Activated CD4-positive, alpha-beta T cell treated with anti-CD3 and anti-CD28 coated beads, Interleukin-2, amount 10 ng/mL, durations not matched to agents 7 days and 5 days (primary cell): ENCODE measurements around the gene RFK. TPM values are rescaled to one million over a fixed set of nuclear protein-coding genes. Genes with fewer than 3 reads are reported as not detected.

Experiments
- CTCF ChIA-PET: fragments of 350-600 bp; sonication (Branson Sonifier 250); formaldehyde crosslinking; loops from one replicate; lab custom pipeline; 2021; ENCODE audit warnings: antibody characterized with exemption; lab: Charles Lee
- POLR2A ChIA-PET: fragments of 350-600 bp; sonication (Branson Sonifier 250); formaldehyde crosslinking; loops from one replicate; lab custom pipeline; 2021; ENCODE audit warnings: antibody characterized with exemption; lab: Charles Lee
- DNase-seq: peaks from one replicate; pipeline ENCODE4 v3.0.0-alpha.2; 2020
- H3K27ac Mint-ChIP-seq: one replicate; pipeline ENCODE4 v1.8.0; 2021; ENCODE audit warnings: mild to moderate bottlenecking, moderate library complexity, mixed read lengths
- H3K27me3 Mint-ChIP-seq: one replicate; pipeline ENCODE4 v1.8.0; 2021; ENCODE audit warnings: mixed read lengths
- H3K36me3 Mint-ChIP-seq: one replicate; pipeline ENCODE4 v1.8.0; 2021; ENCODE audit warnings: low read depth, mixed read lengths
- H3K4me1 Mint-ChIP-seq: one replicate; pipeline ENCODE4 v1.8.0; 2021; ENCODE audit warnings: mixed read lengths
- H3K4me3 Mint-ChIP-seq: one replicate; pipeline ENCODE4 v1.8.0; 2021; ENCODE audit warnings: mild to moderate bottlenecking, moderate library complexity, mixed read lengths
- H3K9me3 Mint-ChIP-seq: one replicate; pipeline ENCODE4 v1.8.0; 2021; ENCODE audit warnings: mixed read lengths
- total RNA-seq, 2 experiments: library from RNA; stranded (reverse); gene quantifications; one replicate each; pipeline ENCODE4 v1.2.3, GENCODE V29; 2021

Gene RFK
- total RNA-seq, 2 experiments from 2014 or later, result 14.5 to 16.4 TPM

DNA sequence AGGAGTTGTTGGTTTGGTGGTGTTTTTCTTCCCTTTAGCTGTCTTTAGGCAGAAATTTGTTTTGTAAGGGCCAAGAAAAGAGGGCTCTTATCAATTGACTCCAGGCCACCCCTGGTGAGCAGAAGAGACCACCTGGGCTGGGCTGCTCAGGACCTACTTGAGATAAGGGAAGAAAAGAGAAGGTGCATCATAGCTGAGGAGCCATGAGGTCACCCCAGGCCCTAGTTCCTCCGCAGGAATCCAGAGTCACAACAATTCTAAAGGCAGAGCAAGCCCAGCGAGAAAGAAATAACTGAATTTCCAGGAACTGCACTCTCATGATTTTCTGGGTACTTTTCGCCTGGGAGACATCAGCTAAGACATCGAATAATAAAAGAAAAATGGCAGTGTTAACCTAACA is 34.9 kb downstream of the RFK start:
- Mint-ChIP-seq H3K9me3 (no peaks in the 10 kb centered on the region), H3K4me1 (no peaks in the 10 kb centered on the region), H3K27ac (no peak overlapping the region), H3K36me3 (no peaks in the 10 kb centered on the region), H3K27me3 (no peaks in the 10 kb centered on the region), H3K4me3 (no peak overlapping the region)
- DNase-seq, result no peak
- ChIA-PET CTCF (interaction anchor here (1.5 kb wide), 1 partner anchor 13 kb away, joined by 5 read pairs; no protein-coding TSS in a partner anchor), POLR2A (no interaction called here)

DNA sequence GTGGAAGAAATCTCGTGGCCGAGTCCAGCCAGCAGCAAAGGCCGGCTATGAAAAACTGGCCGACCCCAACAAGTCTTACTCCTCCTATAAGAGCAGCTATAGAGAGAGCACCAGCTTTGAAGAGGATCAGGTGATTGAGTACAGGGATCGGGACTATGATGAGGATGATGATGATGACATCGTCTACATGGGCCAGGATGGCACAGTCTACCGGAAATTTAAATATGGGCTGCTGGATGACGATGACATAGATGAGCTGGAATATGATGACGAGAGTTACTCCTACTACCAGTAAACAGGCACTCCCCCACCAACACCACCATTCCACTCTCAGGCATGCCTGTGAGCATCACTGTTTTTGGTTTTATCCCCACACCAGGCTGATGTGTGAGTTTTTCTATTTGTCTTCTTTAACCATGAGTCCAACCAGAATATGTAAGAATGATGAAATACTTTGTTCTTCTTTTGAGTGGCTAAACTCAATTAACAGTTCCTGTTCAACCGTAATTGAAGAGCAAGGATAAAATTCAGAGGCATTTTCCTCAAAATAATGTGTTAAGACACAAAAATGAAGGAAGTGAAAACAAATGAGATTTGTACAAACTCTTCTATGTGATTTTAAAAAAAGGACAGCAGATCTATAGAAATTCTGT is 35.5 kb downstream of the RFK start:
- H3K4me3 Mint-ChIP-seq, result no peak overlapping the region
- DNase-seq, result no peak
- ChIA-PET POLR2A (no interaction called here), CTCF (interaction anchor here (1.5 kb wide), 1 partner anchor 12 kb away, joined by 5 read pairs; no protein-coding TSS in a partner anchor)
- H3K9me3 Mint-ChIP-seq, result no peaks in the 10 kb centered on the region
- H3K4me1 Mint-ChIP-seq, result no peaks in the 10 kb centered on the region
- no peaks in the 10 kb centered on the region for H3K27me3 Mint-ChIP-seq
- H3K27ac Mint-ChIP-seq, result no peak overlapping the region
- no peaks in the 10 kb centered on the region for H3K36me3 Mint-ChIP-seq

DNA sequence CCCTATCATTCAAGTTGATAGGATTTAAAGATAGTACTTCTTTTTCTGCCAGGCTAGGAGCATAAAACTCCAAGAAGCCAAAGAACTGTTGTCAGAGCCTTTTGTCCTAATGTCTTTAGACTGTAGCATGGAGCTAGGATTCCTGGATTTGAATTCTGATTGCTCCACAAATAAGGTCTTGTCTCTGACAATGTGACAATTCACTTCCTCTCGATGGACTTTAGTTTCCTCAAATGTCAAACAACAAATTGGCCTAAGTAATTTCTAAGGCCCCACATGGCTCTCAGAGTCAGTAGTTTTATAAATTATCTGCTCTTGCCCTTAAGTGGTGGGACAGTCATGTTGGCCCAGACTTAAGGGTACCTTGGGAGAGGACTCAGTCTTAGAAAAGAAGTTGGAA is 36.7 kb downstream of the RFK start:
- DNase-seq, result no peak
- Mint-ChIP-seq H3K27ac (no peak overlapping the region), H3K36me3 (no peaks in the 10 kb centered on the region), H3K9me3 (no peaks in the 10 kb centered on the region), H3K27me3 (no peaks in the 10 kb centered on the region), H3K4me3 (no peak overlapping the region), H3K4me1 (no peaks in the 10 kb centered on the region)
- CTCF ChIA-PET, result interaction anchor here (0.7 kb wide), 1 partner anchor 344 kb away, joined by 4 read pairs; no protein-coding TSS in a partner anchor
- POLR2A ChIA-PET, result no interaction called here

DNA sequence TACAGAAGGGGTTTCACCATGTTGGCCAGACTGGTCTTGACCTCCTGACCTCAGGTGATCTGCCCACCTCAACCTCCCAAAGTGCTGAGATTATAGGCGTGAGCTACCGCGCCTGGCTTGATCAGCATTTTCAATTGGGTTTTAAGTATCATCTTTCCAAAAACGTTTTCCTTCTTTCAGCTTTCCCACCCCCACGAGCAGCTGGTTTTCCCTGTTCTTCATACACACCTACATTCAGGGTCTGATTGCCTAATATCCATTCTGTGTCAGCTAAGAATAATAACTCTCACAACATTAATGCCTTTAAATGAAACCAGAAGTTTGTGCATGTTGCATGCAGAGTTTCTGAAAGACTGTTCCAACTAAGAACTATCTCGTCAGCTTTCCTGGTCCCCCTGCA is 38.3 kb downstream of the RFK start:
- POLR2A ChIA-PET, result no interaction called here
- DNase-seq, result no peak
- H3K4me3 Mint-ChIP-seq, result no peak overlapping the region
- CTCF ChIA-PET, result no interaction called here
- H3K27ac Mint-ChIP-seq, result no peak overlapping the region
- no peaks in the 10 kb centered on the region for H3K27me3 Mint-ChIP-seq
- no peaks in the 10 kb centered on the region for H3K9me3 Mint-ChIP-seq
- no peaks in the 10 kb centered on the region for H3K36me3 Mint-ChIP-seq
- H3K4me1 Mint-ChIP-seq, result no peaks in the 10 kb centered on the region

DNA sequence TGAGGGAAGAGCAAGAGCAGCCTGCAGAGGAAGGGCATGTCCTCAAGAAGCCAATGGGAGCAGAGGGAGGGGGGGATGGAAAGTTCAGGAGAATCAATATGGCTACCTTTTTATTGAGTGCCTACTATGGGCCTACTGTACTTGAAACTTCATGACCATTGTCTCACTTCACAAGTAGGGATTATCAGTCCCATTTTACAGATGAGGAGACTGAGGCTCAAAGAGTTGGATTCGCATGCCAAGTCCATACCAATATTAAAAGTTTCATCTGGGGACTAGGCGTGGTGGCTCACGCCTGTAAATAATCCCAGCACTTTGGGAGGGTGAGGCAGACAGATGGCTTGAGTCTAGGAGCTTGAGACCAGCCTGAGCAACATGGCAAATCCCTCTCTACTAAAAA is 40.0 kb downstream of the RFK start:
- Mint-ChIP-seq H3K4me3 (no peak overlapping the region), H3K27me3 (peaks cover 3% of the 10 kb centered on the region), H3K36me3 (no peaks in the 10 kb centered on the region), H3K4me1 (no peaks in the 10 kb centered on the region), H3K27ac (no peak overlapping the region), H3K9me3 (no peaks in the 10 kb centered on the region)
- ChIA-PET POLR2A (no interaction called here), CTCF (no interaction called here)
- DNase-seq, result no peak

DNA sequence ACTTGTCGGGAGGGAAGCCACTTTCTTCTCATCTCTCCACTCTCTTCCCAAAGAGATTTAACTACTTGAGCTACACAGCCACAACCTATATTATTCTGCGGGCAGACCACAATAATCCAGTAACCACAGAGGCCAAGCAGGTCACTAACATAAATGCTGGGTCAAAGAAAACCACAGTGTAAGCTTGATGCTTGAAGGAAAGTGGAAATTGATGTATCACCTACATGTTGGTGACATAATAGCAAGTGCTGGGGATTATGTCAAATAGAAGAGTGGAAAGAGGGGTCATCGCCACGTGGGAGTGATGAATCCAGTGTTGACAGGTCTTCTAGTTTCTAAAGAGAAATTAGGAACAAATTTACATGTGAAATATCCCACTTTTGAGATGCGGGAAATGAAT is 40.9 kb downstream of the RFK start:
- DNase-seq, result no peak
- no peaks in the 10 kb centered on the region for H3K4me1 Mint-ChIP-seq
- ChIA-PET CTCF (interaction anchor here (0.6 kb wide), 1 partner anchor 1271 kb away, joined by 3 read pairs; no protein-coding TSS in a partner anchor), POLR2A (no interaction called here)
- no peak overlapping the region for H3K27ac Mint-ChIP-seq
- no peaks in the 10 kb centered on the region for H3K9me3 Mint-ChIP-seq
- H3K36me3 Mint-ChIP-seq, result no peaks in the 10 kb centered on the region
- peaks cover 3% of the 10 kb centered on the region for H3K27me3 Mint-ChIP-seq
- no peak overlapping the region for H3K4me3 Mint-ChIP-seq

DNA sequence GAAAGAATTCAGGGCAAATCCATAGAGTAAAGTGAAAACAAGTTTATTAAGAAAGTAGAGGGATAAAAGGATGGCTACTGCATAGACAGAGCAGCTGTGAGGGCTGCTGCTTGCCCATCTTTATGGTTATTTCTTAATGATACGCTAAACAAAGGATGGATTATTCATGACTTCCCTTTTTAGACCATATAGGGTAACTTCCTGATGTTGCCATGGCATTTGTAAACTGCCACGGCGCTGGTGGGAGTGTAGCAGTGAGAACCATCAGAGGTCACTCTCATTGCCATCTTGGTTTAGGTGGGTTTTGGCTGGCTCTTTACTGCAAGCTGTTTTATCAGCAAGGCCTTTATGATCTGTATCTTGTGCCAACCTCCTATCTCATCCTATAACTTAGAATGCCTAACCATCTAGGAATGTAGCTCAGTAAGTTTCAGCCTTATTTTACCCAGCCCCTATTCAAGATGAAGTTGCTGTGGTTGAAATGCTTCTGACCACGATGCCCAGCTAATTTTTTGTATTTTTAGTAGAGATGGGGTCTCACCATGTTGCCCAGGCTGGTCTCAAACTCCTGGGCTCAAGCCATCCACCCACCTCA is 42.1 kb downstream of the RFK start:
- no peak for DNase-seq
- no peak overlapping the region for H3K27ac Mint-ChIP-seq

DNA sequence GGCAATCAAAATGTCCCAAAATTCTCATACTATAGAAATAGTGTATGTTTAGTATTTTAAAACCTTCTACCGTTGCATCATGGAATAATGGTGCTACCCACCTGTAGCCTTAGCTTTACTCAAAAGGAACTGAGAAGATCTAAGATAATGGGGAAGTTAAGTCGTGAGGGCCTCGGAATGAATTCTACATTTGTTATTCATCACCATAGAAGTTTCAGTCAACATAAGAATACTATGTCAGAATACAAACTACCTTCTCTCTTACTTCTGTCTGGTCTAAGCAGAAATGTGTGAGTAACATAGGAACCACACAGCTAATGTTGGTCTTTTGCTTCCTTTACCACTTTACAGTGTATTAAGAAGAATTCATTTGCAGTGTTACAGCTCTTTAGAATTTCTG is 43.2 kb downstream of the RFK start:
- H3K27me3 Mint-ChIP-seq, result peaks cover 3% of the 10 kb centered on the region
- ChIA-PET POLR2A (no interaction called here), CTCF (no interaction called here)

More for the DNA sequence above, 42.1 kb downstream of the RFK start:
- POLR2A ChIA-PET, result no interaction called here
- Mint-ChIP-seq H3K4me3 (no peak overlapping the region), H3K4me1 (no peaks in the 10 kb centered on the region), H3K27me3 (peaks cover 3% of the 10 kb centered on the region), H3K36me3 (no peaks in the 10 kb centered on the region), H3K9me3 (no peaks in the 10 kb centered on the region)
- CTCF ChIA-PET, result interaction anchor here (1.0 kb wide), 1 partner anchor 247 kb away, joined by 3 read pairs; no protein-coding TSS in a partner anchor

DNA sequence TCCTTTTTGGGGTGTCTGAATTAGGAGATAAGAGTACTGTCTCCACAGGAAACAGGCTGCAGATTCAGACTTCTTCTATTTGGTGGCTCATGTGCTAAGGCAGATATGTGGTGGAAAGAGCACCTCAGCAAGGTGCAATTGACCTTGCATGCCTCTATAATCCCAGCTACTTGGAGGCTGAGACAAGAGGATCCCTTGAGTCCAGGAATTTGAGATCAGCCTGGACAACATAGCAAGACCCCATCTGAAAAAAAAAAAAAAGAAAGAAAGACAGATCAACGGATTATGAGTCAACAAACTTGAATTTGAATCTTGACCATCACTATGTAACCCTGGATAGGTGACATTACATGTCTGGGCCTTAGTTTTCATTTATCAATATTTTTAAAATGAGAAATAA is 44.4 kb downstream of the RFK start:
- no peaks in the 10 kb centered on the region for H3K36me3 Mint-ChIP-seq
- no peak for DNase-seq
- CTCF ChIA-PET, result no interaction called here
- no peak overlapping the region for H3K27ac Mint-ChIP-seq
- POLR2A ChIA-PET, result interaction anchor here (0.6 kb wide), 1 partner anchor 22 kb away, joined by 3 read pairs; no protein-coding TSS in a partner anchor
- H3K4me3 Mint-ChIP-seq, result no peak overlapping the region
- peaks cover 3% of the 10 kb centered on the region for H3K27me3 Mint-ChIP-seq
- no peaks in the 10 kb centered on the region for H3K9me3 Mint-ChIP-seq
- no peaks in the 10 kb centered on the region for H3K4me1 Mint-ChIP-seq

More for the DNA sequence above, 43.2 kb downstream of the RFK start:
- no peaks in the 10 kb centered on the region for H3K4me1 Mint-ChIP-seq
- H3K36me3 Mint-ChIP-seq, result no peaks in the 10 kb centered on the region
- H3K27ac Mint-ChIP-seq, result no peak overlapping the region
- H3K9me3 Mint-ChIP-seq, result no peaks in the 10 kb centered on the region
- no peak for DNase-seq
- no peak overlapping the region for H3K4me3 Mint-ChIP-seq

DNA sequence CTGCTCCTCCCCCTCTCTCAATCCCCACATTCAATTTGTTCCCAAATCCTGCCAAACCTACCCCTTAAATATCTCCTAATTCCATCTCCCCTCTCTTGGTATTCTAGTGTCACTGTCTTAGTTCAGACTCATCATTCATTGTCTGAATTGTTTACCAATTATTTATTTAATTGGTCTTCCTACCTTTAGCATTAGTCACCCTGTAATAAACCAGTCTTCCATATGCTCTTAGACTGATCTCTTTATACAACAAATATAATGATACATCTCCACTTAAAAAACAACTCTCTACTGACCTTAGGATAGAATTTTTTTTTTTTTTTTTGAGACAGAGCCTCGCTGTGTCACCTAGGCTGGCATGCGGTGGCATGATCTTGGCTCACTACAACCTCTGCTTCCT is 51.4 kb downstream of the RFK start:
- no peak overlapping the region for H3K27ac Mint-ChIP-seq
- H3K36me3 Mint-ChIP-seq, result no peaks in the 10 kb centered on the region
- no peaks in the 10 kb centered on the region for H3K9me3 Mint-ChIP-seq
- no peaks in the 10 kb centered on the region for H3K4me1 Mint-ChIP-seq
- CTCF ChIA-PET, result no interaction called here
- H3K27me3 Mint-ChIP-seq, result peaks cover 14% of the 10 kb centered on the region
- no peak overlapping the region for H3K4me3 Mint-ChIP-seq
- no peak for DNase-seq
- POLR2A ChIA-PET, result no interaction called here

DNA sequence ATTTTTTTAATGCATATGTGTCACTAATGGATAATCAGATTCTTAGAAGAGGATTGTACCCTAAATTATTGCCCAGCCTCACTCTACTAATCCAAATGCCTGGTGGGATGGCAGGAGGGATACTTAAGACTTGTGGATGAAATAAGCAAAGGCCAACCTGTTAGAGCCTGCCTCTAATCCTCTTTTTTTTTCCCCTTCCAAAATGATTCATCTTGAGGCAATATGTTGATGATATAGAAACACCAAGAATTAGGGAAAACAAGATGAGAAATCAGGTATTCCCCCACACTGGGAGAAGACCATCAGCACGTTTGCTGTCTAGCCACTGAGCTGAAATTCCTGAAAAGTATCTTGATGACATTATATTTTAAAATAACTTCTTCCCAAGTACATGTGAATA is 52.0 kb downstream of the RFK start:
- ChIA-PET POLR2A (no interaction called here), CTCF (no interaction called here)
- Mint-ChIP-seq H3K27me3 (peaks cover 16% of the 10 kb centered on the region), H3K4me3 (no peak overlapping the region), H3K27ac (no peak overlapping the region), H3K9me3 (no peaks in the 10 kb centered on the region), H3K4me1 (no peaks in the 10 kb centered on the region), H3K36me3 (no peaks in the 10 kb centered on the region)
- no peak for DNase-seq

DNA sequence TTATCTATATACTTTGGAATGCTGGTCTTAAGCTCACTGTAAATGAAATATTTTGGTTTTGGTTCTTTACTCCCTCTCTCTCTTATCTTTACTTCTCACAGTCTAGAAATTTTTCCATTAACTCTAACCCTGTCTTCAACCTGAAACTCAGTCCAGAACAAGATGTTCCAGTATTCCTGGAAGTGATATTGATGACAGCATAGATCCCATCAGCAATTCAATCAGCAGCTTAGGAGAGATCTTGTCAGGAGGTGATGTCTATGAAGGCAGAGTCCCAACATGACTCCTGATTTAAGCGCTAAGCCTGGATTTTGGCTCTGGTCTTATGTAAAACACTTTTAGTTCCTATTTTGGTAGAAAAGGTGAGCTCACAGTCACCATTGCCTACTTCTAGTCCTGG is 52.6 kb downstream of the RFK start:
- Mint-ChIP-seq H3K27me3 (peaks cover 16% of the 10 kb centered on the region), H3K36me3 (no peaks in the 10 kb centered on the region), H3K4me3 (no peak overlapping the region), H3K9me3 (no peaks in the 10 kb centered on the region), H3K27ac (no peak overlapping the region), H3K4me1 (no peaks in the 10 kb centered on the region)
- CTCF ChIA-PET, result interaction anchor here (0.6 kb wide), 1 partner anchor 33 kb away, joined by 4 read pairs; no protein-coding TSS in a partner anchor
- POLR2A ChIA-PET, result no interaction called here
- no peak for DNase-seq

DNA sequence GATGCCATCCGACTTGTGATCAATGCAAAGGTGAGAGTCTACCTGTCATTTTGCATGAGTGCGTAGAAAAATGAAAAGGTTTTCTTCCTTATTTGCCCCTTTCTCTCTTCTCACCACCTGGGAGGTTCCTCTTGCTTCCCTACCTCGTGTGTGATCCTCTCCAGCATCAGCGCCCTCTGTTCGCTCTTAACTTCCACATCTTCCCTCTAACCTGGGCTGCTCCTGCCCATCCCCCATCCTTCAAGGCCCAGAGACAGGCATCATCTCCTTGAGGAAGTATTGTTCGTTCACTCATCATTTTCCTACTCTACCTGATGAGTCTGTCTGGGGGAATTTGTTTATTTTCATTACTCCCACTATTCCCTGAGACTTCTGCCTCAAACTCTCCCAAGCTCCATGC is 55.8 kb downstream of the RFK start:
- Mint-ChIP-seq H3K9me3 (no peaks in the 10 kb centered on the region), H3K36me3 (no peaks in the 10 kb centered on the region), H3K27ac (no peak overlapping the region), H3K4me3 (no peak overlapping the region), H3K4me1 (no peaks in the 10 kb centered on the region), H3K27me3 (peaks cover 16% of the 10 kb centered on the region)
- ChIA-PET CTCF (interaction anchor here (0.5 to 0.7 kb wide), 2 partner anchors 311 to 399 kb away, joined by 3 to 4 read pairs; no protein-coding TSS in a partner anchor), POLR2A (no interaction called here)
- DNase-seq, result no peak
